Neural cell (in vitro differentiated cells): ENCODE measurements around the gene BHMT.

Experiments used
- CTCF ChIP-seq: fragments of 450-650 bp; IDR thresholded peaks from 2 replicates; pipeline ENCODE4 v1.5.1; 2014; ENCODE audit warnings: antibody characterized with exemption, mild to moderate bottlenecking, moderate library complexity; ENCODE audit not compliant: poor library complexity, severe bottlenecking
- EP300 ChIP-seq: fragments of 450-650 bp; conservative IDR thresholded peaks from 2 replicates; pipeline ENCODE4 v1.6.1; 2014; ENCODE audit warnings: antibody characterized with exemption, mild to moderate bottlenecking, moderate library complexity; ENCODE audit not compliant: poor library complexity, severe bottlenecking
- POLR2AphosphoS5 ChIP-seq: IDR thresholded peaks from 2 replicates; pipeline ENCODE4 v1.6.1; 2012
- RAD21 ChIP-seq: fragments of 450-650 bp; conservative IDR thresholded peaks from 2 replicates; pipeline ENCODE4 v1.6.1; 2014; ENCODE audit warnings: antibody characterized with exemption, mild to moderate bottlenecking, moderate library complexity
- REST ChIP-seq: IDR thresholded peaks from 2 replicates; pipeline ENCODE4 v1.6.1; 2012; ENCODE audit warnings: borderline replicate concordance
- TAF1 ChIP-seq: IDR thresholded peaks from 2 replicates; pipeline ENCODE4 v1.6.1; 2012; ENCODE audit warnings: low read depth

GRCh38 chr5:79181419-79182022, 69.9 kb downstream of the BHMT start:
- no peak for TF ChIP-seq POLR2AphosphoS5
- TF ChIP-seq TAF1, result no peak
- no peak for TF ChIP-seq CTCF
- TF ChIP-seq RAD21, result no peak
- TF ChIP-seq EP300, result no peak
- TF ChIP-seq REST, result no peak
